GM20431 (cell line): ENCODE data around the gene DAND5.

Experiments used
- in situ Hi-C: fragments of 300-500 bp; cut with MseI, MboI; formaldehyde crosslinking; loops from one replicate; pipeline ENCODE4 v1.15.0; 2020; ENCODE audit warnings: low sequenced_read_pairs; ENCODE audit not compliant: unreplicated experiment

The DAND5 gene

GRCh38 chr19:13017306-13018034 is 48.1 kb downstream of the DAND5 start:
- in situ Hi-C loops, result no loop called here

- in situ Hi-C loops, result no loop called here
Measured at GRCh38 chr19:13018035-13018914, 48.9 kb downstream of the DAND5 start.

- in situ Hi-C loops, result no loop called here
Measured at GRCh38 chr19:13019332-13019731, 50.0 kb downstream of the DAND5 start.

GRCh38 chr19:13020002-13020414 is 50.6 kb downstream of the DAND5 start:
- in situ Hi-C loops, result no loop called here

- in situ Hi-C loops, result no loop called here
Measured at GRCh38 chr19:13022111-13022858, 52.9 kb downstream of the DAND5 start.

- in situ Hi-C loops, result no loop called here
Measured at GRCh38 chr19:13022859-13023636, 53.7 kb downstream of the DAND5 start.

- in situ Hi-C loops, result no loop called here
Measured at GRCh38 chr19:13023656-13024055, 54.3 kb downstream of the DAND5 start.
